GM21825 (cell line): Measurements from ENCODE around the gene PTPN22.

ENCODE experiments used
- ATAC-seq: cut with Tn5 transposase; IDR thresholded peaks from one replicate; pipeline ENCODE4 v1.9.1; 2021; ENCODE audit warnings: mild to moderate bottlenecking, moderate library complexity; ENCODE audit not compliant: unreplicated experiment

Gene PTPN22

DNA sequence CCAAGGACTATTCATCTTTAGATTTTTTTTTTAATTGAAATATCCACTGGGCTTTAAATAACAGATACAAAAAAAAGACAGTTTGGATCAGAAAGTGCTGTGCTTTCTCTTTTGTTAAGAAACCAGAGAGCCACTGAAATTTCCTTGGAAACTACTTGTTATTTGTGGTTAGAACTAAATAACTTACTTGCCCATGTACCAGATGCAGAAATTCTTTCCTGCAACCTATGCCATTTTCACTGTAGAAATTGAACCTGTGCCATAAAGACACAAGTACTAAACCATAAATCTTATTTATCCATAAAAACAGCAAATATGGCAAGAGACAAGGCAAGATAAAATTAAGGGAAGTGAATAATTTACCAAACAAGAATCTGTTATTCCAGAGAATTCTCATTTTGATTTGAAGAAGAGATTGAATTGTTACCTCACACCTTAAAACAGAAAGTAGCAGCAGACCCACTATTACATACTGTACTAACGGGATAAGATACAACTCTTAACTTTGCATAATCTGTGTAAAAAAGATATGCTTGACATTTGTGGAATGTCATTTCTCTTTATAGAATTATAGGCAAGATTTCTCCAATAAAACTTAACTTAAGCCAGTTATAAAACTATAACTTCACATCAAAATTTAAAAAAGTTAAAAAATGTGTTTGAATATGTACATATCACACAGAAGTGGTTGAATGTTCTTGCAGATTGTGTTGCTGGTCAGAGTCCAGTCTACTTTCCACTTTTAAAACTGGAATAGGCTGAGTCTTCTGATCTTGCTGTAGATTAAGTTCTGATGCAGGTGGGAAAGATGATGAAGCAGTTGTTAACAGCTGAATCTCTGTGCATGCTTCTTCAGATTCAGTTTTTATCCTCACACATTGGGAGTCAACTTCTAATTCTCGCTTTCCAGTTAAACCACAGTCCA is 105.9 kb downstream of the PTPN22 start:
- ATAC-seq, result no peak
